VCaP (cell line): Measurements from ENCODE around the gene CCDC134.

Experiments used
- H3K27ac ChIP-seq: fragments of 450-650 bp; 2 replicates; pipeline ENCODE4 v1.5.1; 2017
- CTCF ChIP-seq: fragments of 450-650 bp; conservative IDR thresholded peaks from 2 replicates; pipeline ENCODE4 v1.5.1; 2017; ENCODE audit warnings: mild to moderate bottlenecking, moderate library complexity

Gene CCDC134

GRCh38 chr22:41776381-41776780, 24.1 kb upstream of the CCDC134 start:
- no peak overlapping the region for H3K27ac ChIP-seq
- TF ChIP-seq CTCF = no peak

- H3K27ac ChIP-seq = no peak overlapping the region
- TF ChIP-seq CTCF = no peak
Measured at GRCh38 chr22:41777749-41778425, 22.6 kb upstream of the CCDC134 start.

- no peak for TF ChIP-seq CTCF
- no peak overlapping the region for H3K27ac ChIP-seq
Measured at GRCh38 chr22:41779929-41780505, 20.5 kb upstream of the CCDC134 start.

- no peak overlapping the region for H3K27ac ChIP-seq
- no peak for TF ChIP-seq CTCF
Measured at GRCh38 chr22:41780746-41781505, 19.6 kb upstream of the CCDC134 start.

GRCh38 chr22:41781507-41781906, 19.0 kb upstream of the CCDC134 start:
- H3K27ac ChIP-seq = no peak overlapping the region
- TF ChIP-seq CTCF = no peak

GRCh38 chr22:41782316-41782715, 18.2 kb upstream of the CCDC134 start:
- TF ChIP-seq CTCF = no peak
- no peak overlapping the region for H3K27ac ChIP-seq

- no peak overlapping the region for H3K27ac ChIP-seq
- TF ChIP-seq CTCF = no peak
Measured at GRCh38 chr22:41782751-41783150, 17.7 kb upstream of the CCDC134 start.
